Hematopoietic multipotent progenitor cell treated with erythropoietin and hydrocortisone succinate and interleukin-3 and kit ligand, for 4 days (in vitro differentiated cells): ENCODE measurements around the gene KHDRBS1.
A peak's percentile ranks its signal among the peaks of the same experiment; 100 is the strongest.
"Not testable (repeated sequence)": the region's sequence is repeated elsewhere in the genome, so short reads cannot be mapped to it uniquely, and the experiment has no call there.

Experiments used
- DNase-seq: peaks from one replicate; pipeline ENCODE4 v3.0.0-alpha.2; 2015

KHDRBS1 gene

GRCh38 chr1:32014199-32014947 lies 705 bp downstream of the KHDRBS1 start:
- DNase-seq = peak; percentile 53

GRCh38 chr1:32014948-32015273 lies 1.2 kb downstream of the KHDRBS1 start:
- peak; percentile 39 for DNase-seq

- peak; percentile 51 for DNase-seq
Measured at GRCh38 chr1:32020339-32020738, 6.7 kb downstream of the KHDRBS1 start.

- DNase-seq = not testable (repeated sequence)
Measured at GRCh38 chr1:32021574-32022018, 7.9 kb downstream of the KHDRBS1 start.

GRCh38 chr1:32023351-32023750 lies 9.7 kb downstream of the KHDRBS1 start:
- DNase-seq = no peak

- DNase-seq = no peak
Measured at GRCh38 chr1:32025515-32025914, 11.8 kb downstream of the KHDRBS1 start.

GRCh38 chr1:32028746-32029145 lies 15.1 kb downstream of the KHDRBS1 start:
- DNase-seq = no peak

GRCh38 chr1:32031578-32032274 lies 18.1 kb downstream of the KHDRBS1 start:
- DNase-seq = no peak

DNA sequence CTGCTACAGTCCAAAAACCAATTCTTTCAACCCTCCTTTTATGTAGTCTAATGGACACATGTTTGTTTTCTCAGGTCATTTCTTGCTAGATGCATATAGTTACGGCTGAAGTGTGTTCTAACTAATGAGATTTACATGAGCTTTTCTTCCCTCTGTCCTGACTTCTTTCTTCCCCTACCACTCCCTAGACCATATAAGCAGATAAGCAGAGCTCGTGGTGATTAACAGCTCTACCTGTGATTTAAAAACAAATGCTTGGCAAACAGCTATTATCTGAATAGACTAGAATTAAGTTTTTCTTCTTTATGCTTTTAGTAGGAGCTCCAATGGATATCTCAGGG lies 18.6 kb downstream of the KHDRBS1 start:
- no peak for DNase-seq

- no peak for DNase-seq
Measured at GRCh38 chr1:32035119-32035518, 21.5 kb downstream of the KHDRBS1 start.

GRCh38 chr1:32040711-32041110 lies 27.0 kb downstream of the KHDRBS1 start:
- no peak for DNase-seq

DNA sequence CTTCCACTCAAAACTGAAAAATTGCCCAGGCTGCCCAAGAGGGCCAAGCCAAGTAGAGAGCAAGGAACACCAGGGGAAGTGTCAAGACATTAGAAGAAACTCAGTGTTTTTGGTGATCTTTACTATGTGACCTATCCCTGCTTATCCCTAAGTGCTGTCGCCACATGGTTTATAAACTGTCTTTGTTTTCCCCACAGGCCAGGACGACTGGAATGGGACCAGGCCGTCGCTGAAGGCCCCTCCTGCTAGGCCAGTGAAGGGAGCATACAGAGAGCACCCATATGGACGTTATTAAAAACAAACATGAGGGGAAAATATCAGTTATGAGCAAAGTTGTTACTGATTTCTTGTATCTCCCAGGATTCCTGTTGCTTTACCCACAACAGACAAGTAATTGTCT lies 28.7 kb downstream of the KHDRBS1 start:
- no peak for DNase-seq

- DNase-seq = no peak
Measured at GRCh38 chr1:32044234-32044633, 30.6 kb downstream of the KHDRBS1 start.

- DNase-seq = peak; percentile 18
Measured at GRCh38 chr1:32045772-32046171, 32.1 kb downstream of the KHDRBS1 start.

GRCh38 chr1:32047701-32048100 lies 34.0 kb downstream of the KHDRBS1 start:
- no peak for DNase-seq

GRCh38 chr1:32048440-32048839 lies 34.8 kb downstream of the KHDRBS1 start:
- DNase-seq = no peak

DNA sequence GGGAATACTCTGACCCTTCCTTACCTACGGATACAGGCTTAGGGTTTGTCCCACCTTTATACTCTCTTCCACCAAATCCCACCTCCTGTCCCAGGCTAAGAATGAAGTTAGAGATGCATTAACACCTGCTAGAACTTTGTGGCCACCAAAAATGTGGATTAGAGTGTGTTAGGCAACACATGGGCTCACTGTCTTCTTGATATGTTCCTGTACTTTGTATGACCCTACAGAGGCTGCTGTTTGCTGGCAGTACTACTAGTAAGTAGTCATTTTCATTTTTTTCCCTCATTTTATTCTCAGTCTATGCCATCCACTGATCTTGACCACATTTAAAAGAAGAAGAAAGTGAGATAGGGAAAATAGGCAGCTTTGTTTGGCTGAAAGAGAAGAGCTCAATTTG lies 38.0 kb downstream of the KHDRBS1 start:
- DNase-seq = no peak

DNA sequence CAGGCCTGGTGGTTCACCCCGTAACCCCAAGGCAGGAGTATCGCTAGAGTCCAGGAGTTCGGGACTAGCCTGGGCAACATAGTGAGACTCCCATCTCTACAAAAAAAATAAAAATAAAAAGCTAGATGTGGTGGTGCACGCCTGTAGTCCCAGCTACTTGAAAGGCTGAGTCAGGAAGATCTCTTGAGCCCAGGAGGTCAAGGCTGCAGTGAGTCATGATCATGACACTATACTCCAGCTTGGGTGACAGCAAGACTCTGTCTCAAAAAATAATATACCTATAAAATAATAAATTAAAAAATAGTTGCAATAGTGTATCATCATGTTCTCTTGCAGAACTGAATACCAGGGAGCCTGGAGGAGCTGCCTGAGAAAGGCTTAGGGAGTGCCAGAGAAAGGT lies 39.2 kb downstream of the KHDRBS1 start:
- DNase-seq = no peak

DNA sequence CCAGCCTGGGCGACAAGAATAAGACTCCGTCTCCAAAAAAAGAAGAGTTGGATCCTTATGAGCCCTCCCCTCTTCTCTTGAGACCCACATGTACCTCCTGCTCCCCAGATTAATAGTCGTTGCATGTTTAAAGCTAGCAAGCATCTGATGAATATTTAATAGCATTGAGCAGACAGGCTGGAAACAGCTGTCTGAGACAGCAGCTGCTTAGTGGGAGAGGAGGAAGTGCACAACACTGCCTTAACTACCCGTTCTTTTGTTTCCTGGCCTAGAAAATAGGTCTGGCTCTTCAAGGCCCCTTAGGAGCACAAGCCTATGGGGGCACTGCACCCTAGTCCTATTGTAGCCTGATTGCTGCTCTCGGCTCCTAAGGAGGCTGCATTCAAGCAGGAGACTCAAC lies 41.7 kb downstream of the KHDRBS1 start:
- DNase-seq = no peak

GRCh38 chr1:32056598-32056997 lies 42.9 kb downstream of the KHDRBS1 start:
- DNase-seq = no peak

DNA sequence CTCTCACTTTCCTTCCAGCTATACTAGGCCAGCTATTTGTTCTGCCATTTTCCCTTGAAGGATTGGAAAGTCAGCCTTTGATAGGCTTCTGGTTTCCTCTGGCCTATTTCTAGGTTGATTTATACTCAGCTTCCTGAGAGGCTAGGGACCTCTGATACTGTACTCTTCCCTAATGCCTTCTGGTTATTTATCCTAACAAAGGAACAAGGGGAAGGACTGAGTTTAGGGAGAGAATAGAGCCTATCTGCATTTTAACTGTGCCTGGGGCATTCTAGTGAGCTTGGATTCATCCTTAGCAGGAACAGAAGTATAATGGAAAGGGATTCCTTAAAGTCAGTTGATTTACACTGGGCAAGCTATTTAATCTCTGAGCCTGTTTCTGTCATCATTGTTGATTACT lies 47.2 kb downstream of the KHDRBS1 start:
- no peak for DNase-seq

GRCh38 chr1:32062867-32063230 lies 49.2 kb downstream of the KHDRBS1 start:
- DNase-seq = no peak

GRCh38 chr1:32063261-32063681 lies 49.6 kb downstream of the KHDRBS1 start:
- peak; percentile 75 for DNase-seq

- DNase-seq = not testable (repeated sequence)
Measured at GRCh38 chr1:32065613-32066488, 52.2 kb downstream of the KHDRBS1 start.
